Neural progenitor cell (in vitro differentiated cells): ENCODE data around the gene TRIL. TPM values are rescaled to one million over a fixed set of nuclear protein-coding genes. Genes with fewer than 3 reads are reported as not detected.

ENCODE experiments used
- DNase-seq: peaks from one replicate; pipeline ENCODE4 v3.0.0-alpha.2; 2016; ENCODE audit warnings: low spot score
- H2AFZ ChIP-seq: fragments of 200-600 bp; sonication (generic); replicated peaks from 2 replicates; pipeline ENCODE4 v1.6.1; 2016; ENCODE audit warnings: antibody characterized with exemption
- H3F3A ChIP-seq: fragments of 200-600 bp; sonication (generic); 2 replicates; pipeline ENCODE4 v1.6.1; 2016; ENCODE audit warnings: antibody characterized with exemption, low read depth
- H3K27ac ChIP-seq: fragments of 200-600 bp; sonication (generic); 2 replicates; pipeline ENCODE4 v1.5.1; 2016; ENCODE audit warnings: mild to moderate bottlenecking
- H3K27me3 ChIP-seq: fragments of 200-600 bp; sonication (generic); 2 replicates; pipeline ENCODE4 v1.6.1; 2016; ENCODE audit warnings: mild to moderate bottlenecking, moderate library complexity
- H3K36me3 ChIP-seq: fragments of 200-600 bp; sonication (generic); 2 replicates; pipeline ENCODE4 v1.5.1; 2016
- H3K4me1 ChIP-seq: fragments of 200-600 bp; sonication (generic); 2 replicates; pipeline ENCODE4 v1.6.1; 2016; ENCODE audit warnings: mixed run types
- H3K4me2 ChIP-seq: fragments of 200-600 bp; sonication (generic); 2 replicates; pipeline ENCODE4 v1.6.1; 2016
- H3K4me3 ChIP-seq: fragments of 200-600 bp; sonication (generic); 2 replicates; pipeline ENCODE4 v1.5.1; 2016
- H3K79me2 ChIP-seq: fragments of 200-600 bp; sonication (generic); 2 replicates; pipeline ENCODE4 v1.6.1; 2016; ENCODE audit warnings: low read depth
- H3K9ac ChIP-seq: fragments of 200-600 bp; sonication (generic); 2 replicates; pipeline ENCODE4 v1.6.1; 2016
- H3K9me3 ChIP-seq: fragments of 200-600 bp; sonication (generic); 2 replicates; pipeline ENCODE4 v1.5.1; 2016; ENCODE audit warnings: low read depth
- H4K20me1 ChIP-seq: fragments of 200-600 bp; sonication (generic); 2 replicates; pipeline ENCODE4 v1.6.1; 2016; ENCODE audit warnings: low read depth
- H3K27ac Mint-ChIP-seq: 3 replicates; pipeline ENCODE4 v1.8.0; 2021; ENCODE audit warnings: mixed read lengths
- H3K27me3 Mint-ChIP-seq: 2 replicates; pipeline ENCODE4 v1.8.0; 2022; ENCODE audit warnings: low read depth, mild to moderate bottlenecking, inconsistent platforms, moderate library complexity, mixed read lengths; ENCODE audit not compliant: insufficient read depth
- H3K36me3 Mint-ChIP-seq: 3 replicates; pipeline ENCODE4 v1.8.0; 2021; ENCODE audit warnings: mixed read lengths
- H3K4me1 Mint-ChIP-seq: 3 replicates; pipeline ENCODE4 v1.8.0; 2021; ENCODE audit warnings: mixed read lengths
- H3K4me3 Mint-ChIP-seq: 3 replicates; pipeline ENCODE4 v1.8.0; 2021; ENCODE audit warnings: mild to moderate bottlenecking, moderate library complexity, mixed read lengths
- H3K9me3 Mint-ChIP-seq: 3 replicates; pipeline ENCODE4 v1.8.0; 2020; ENCODE audit warnings: mixed read lengths
- EZH2 ChIP-seq: fragments of 200-600 bp; sonication (generic); IDR thresholded peaks from 2 replicates; pipeline ENCODE4 v1.6.1; 2017; ENCODE audit warnings: antibody characterized with exemption, mild to moderate bottlenecking, moderate library complexity
- EZH2phosphoT487 ChIP-seq: fragments of 200-600 bp; sonication (generic); IDR thresholded peaks from 2 replicates; pipeline ENCODE4 v1.6.1; 2017; ENCODE audit warnings: antibody characterized with exemption
- total RNA-seq: library from RNA; depleted of rRNA; stranded (reverse); fragments of >200 nt; gene quantifications from 2 replicates; pipeline ENCODE4 v1.2.3, GENCODE V29; 2015; ENCODE audit warnings: low replicate concordance
- TF ChIP-seq, protein P1 (sequence below): fragments of 200-600 bp; sonication (generic); IDR thresholded peaks from 2 replicates; pipeline ENCODE4 v1.5.1; 2017; ENCODE audit warnings: antibody characterized with exemption, mild to moderate bottlenecking

The TRIL gene
- total RNA-seq, 1 donor from 2014 or later = 8.5 TPM

DNA sequence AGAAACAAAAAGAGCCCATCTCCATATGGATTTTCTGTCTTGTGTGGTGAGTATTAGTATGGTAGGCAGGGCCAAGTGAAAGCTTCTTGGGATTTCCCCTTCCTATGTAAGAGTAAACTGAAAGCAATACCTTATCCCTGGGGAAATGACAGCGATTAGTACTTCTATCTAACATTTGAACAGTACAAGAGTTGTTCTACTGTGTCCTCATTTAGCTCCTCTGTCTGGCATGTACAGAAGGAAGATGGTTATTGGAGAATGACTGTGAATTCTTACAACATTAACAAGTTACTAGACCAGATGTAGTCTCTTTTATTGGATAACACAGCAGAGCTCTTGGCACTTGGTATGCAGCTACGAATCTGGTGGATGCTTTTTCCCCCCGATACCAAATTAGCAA, 17.9 kb upstream of the TRIL start:
- no peaks in the 10 kb centered on the region for H3K4me1 ChIP-seq
- no peak overlapping the region for H2AFZ ChIP-seq
- no peaks in the 10 kb centered on the region for H4K20me1 ChIP-seq
- H3K27ac ChIP-seq = no peak overlapping the region
- H3K4me2 ChIP-seq = no peak overlapping the region
- peaks cover 4% of the 10 kb centered on the region for H3K36me3 ChIP-seq
- H3K9ac ChIP-seq = no peak overlapping the region
- Mint-ChIP-seq H3K27ac (no peak overlapping the region), H3K4me3 (no peak overlapping the region), H3K9me3 (peaks cover 40% of the 10 kb centered on the region), H3K4me1 (peaks cover 14% of the 10 kb centered on the region), H3K27me3 (peaks cover 7% of the 10 kb centered on the region), H3K36me3 (peaks cover 11% of the 10 kb centered on the region)
- H3K79me2 ChIP-seq = no peaks in the 10 kb centered on the region
- no peak overlapping the region for H3K4me3 ChIP-seq
- no peak for DNase-seq
- no peaks in the 10 kb centered on the region for H3F3A ChIP-seq
- TF ChIP-seq EZH2phosphoT487 (no peak), EZH2 (no peak)
- TF ChIP-seq, protein P1, sequence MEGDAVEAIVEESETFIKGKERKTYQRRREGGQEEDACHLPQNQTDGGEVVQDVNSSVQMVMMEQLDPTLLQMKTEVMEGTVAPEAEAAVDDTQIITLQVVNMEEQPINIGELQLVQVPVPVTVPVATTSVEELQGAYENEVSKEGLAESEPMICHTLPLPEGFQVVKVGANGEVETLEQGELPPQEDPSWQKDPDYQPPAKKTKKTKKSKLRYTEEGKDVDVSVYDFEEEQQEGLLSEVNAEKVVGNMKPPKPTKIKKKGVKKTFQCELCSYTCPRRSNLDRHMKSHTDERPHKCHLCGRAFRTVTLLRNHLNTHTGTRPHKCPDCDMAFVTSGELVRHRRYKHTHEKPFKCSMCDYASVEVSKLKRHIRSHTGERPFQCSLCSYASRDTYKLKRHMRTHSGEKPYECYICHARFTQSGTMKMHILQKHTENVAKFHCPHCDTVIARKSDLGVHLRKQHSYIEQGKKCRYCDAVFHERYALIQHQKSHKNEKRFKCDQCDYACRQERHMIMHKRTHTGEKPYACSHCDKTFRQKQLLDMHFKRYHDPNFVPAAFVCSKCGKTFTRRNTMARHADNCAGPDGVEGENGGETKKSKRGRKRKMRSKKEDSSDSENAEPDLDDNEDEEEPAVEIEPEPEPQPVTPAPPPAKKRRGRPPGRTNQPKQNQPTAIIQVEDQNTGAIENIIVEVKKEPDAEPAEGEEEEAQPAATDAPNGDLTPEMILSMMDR = no peak
- H3K27me3 ChIP-seq = no peaks in the 10 kb centered on the region
- H3K9me3 ChIP-seq = no peaks in the 10 kb centered on the region

DNA sequence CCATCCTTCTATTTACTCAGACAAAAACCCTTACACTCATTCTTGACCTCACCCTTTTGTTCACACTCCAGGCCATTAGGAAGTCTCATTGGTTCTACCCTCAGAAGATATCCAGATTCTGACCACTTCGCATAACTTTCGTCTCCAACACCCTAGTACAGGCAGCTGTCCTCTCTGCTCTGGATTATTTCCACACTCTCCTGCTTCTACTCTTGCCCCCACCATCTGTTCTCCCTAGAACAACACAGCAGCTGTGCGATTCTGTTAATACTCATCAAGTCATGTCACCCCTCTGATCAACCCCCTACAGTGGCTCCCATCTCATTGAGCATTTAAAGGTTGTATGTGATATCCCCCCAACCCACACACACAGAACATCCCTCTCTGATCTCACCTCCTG, 15.5 kb upstream of the TRIL start:
- Histone ChIP-seq H3K79me2 (no peaks in the 10 kb centered on the region), H4K20me1 (no peaks in the 10 kb centered on the region), H3K9ac (no peak overlapping the region), H3K9me3 (no peaks in the 10 kb centered on the region), H3K4me1 (no peaks in the 10 kb centered on the region), H3K36me3 (peaks cover 4% of the 10 kb centered on the region), H3K27me3 (no peaks in the 10 kb centered on the region), H3F3A (no peaks in the 10 kb centered on the region), H2AFZ (no peak overlapping the region), H3K27ac (no peak overlapping the region), H3K4me2 (no peak overlapping the region), H3K4me3 (no peak overlapping the region)
- Mint-ChIP-seq H3K9me3 (peaks cover 42% of the 10 kb centered on the region), H3K27me3 (peaks cover 7% of the 10 kb centered on the region), H3K4me1 (no peaks in the 10 kb centered on the region), H3K27ac (no peak overlapping the region), H3K4me3 (no peak overlapping the region), H3K36me3 (peaks cover 9% of the 10 kb centered on the region)
- no peak for DNase-seq
- TF ChIP-seq EZH2phosphoT487 (no peak), EZH2 (no peak)
- TF ChIP-seq, protein P1 = no peak

DNA sequence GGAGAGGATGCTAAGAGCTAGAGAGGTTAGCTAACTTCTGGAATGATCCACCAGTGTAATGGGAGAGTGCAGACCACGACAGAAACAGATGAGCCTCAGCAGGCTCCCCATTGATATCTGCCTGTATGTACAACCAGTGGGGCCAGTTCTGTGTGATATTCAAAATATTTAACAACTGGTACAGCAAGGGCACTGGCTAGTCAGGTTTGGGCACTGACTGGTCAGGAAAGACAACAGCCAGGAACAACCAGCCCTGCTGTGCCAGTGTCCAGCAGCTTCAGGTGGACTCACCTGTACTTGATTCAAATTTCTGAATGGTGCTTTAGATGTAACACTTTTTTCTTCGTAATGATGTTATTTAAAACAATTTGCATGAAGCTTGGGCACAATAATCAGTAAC, 5.9 kb upstream of the TRIL start:
- no peak overlapping the region for H3K9ac ChIP-seq
- no peak overlapping the region for H3K27ac ChIP-seq
- no peaks in the 10 kb centered on the region for H4K20me1 ChIP-seq
- no peaks in the 10 kb centered on the region for H3K36me3 Mint-ChIP-seq
- no peaks in the 10 kb centered on the region for H3K36me3 ChIP-seq
- H3K4me1 ChIP-seq = peaks cover 17% of the 10 kb centered on the region
- peaks cover 25% of the 10 kb centered on the region for H3K4me1 Mint-ChIP-seq
- peaks cover 10% of the 10 kb centered on the region for H3K27me3 ChIP-seq
- no peaks in the 10 kb centered on the region for H3K27me3 Mint-ChIP-seq
- peaks cover 6% of the 10 kb centered on the region for H3F3A ChIP-seq
- H3K9me3 Mint-ChIP-seq = peaks cover 5% of the 10 kb centered on the region
- TF ChIP-seq, protein P1 = no peak
- no peak for TF ChIP-seq EZH2
- no peak overlapping the region for H3K27ac Mint-ChIP-seq
- H3K9me3 ChIP-seq = no peaks in the 10 kb centered on the region
- DNase-seq = no peak
- no peaks in the 10 kb centered on the region for H3K79me2 ChIP-seq
- no peak overlapping the region for H3K4me2 ChIP-seq
- no peak overlapping the region for H3K4me3 ChIP-seq
- no peak overlapping the region for H3K4me3 Mint-ChIP-seq
- H2AFZ ChIP-seq = no peak overlapping the region

DNA sequence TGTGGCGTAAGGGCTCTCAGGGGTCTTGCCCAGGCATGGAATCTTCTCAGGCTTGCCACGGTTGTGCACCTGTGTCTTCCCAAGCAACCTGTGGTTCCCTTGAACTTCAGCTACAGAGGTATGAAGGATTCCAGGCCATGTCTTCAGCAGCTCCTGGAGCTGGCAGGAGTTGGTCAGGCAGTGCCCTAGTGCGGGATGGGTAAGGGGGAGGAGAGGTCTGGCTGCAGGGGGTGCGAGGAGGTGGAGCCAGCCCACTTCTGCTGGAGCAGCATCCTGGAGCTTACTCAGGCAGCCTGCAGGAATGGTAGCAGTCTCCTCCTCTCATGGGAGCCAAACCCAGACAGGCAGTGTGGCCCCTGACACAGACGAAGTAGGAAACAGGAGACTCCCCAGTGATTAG, 3.8 kb upstream of the TRIL start:
- H3K9me3 Mint-ChIP-seq = peaks cover 5% of the 10 kb centered on the region
- Histone ChIP-seq H3K4me2 (peak overlapping the region; percentile 44), H3K36me3 (no peaks in the 10 kb centered on the region), H3K27me3 (peaks cover 21% of the 10 kb centered on the region), H3K79me2 (no peaks in the 10 kb centered on the region), H3K4me3 (no peak overlapping the region), H4K20me1 (no peaks in the 10 kb centered on the region), H3F3A (peaks cover 27% of the 10 kb centered on the region), H3K4me1 (peaks cover 20% of the 10 kb centered on the region), H3K27ac (no peak overlapping the region), H2AFZ (peak overlapping the region; percentile 75), H3K9ac (no peak overlapping the region), H3K9me3 (no peaks in the 10 kb centered on the region)
- H3K4me1 Mint-ChIP-seq = peaks cover 39% of the 10 kb centered on the region
- DNase-seq = no peak
- TF ChIP-seq EZH2phosphoT487 (no peak), EZH2 (no peak)
- TF ChIP-seq, protein P1 = no peak
- H3K27ac Mint-ChIP-seq = no peak overlapping the region
- no peak overlapping the region for H3K4me3 Mint-ChIP-seq
- no peaks in the 10 kb centered on the region for H3K36me3 Mint-ChIP-seq
- peaks cover 6% of the 10 kb centered on the region for H3K27me3 Mint-ChIP-seq
